ENCODE data around the gene MRFAP1L1. TPM values are rescaled to one million over a fixed set of nuclear protein-coding genes. Genes with fewer than 3 reads are reported as not detected.
A peak's percentile ranks its signal among the peaks of the same experiment; 100 is the strongest.
"Not testable (repeated sequence)": the region's sequence is repeated elsewhere in the genome, so short reads cannot be mapped to it uniquely, and the experiment has no call there.

Gene MRFAP1L1
- total and polyA plus RNA-seq, 5 donors, result 51.9 to 73.4 (median 54.3) TPM

DNA sequence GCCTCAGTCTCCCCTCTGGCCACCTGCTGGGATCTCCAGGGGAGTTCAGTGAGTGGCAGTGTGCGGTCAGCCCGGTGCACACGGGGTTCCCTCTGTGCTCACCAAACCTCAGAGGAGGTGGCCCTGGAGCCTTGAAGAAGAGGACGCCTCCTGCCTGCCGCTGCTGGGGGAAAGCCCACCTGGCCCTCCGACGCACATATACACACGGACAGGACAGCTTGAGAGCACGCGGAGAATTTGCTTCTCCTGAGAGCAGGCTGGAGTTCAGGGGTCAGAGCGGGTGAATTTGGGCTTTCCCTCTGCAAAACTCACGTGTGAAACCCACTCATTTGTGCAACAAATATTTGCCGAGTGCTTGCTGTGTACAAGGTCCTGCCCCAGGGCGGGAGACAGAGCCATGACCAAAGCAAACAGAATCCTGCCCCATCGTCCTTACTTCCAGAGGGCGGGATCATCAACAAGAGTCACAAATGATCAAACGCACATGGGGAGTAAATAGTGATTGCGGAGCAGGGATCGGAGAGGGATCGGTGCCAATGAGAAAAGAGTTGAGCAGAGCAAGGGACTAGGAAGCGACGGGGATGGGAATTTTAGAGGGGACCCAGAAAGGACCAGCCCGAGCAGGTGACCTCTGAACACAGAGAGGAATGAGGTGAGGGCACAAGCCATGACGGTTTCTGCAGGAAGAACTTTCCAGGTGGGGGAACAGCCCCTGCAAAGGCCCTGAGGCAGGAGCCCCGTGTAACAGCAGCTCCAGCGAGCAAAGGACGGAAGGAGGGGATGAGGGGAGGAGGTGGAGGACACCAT, 23.9 kb upstream of the MRFAP1L1 start:
- H3K4me3 ChIP-seq (ENCODE audit: low read length), result no peak overlapping the region
- intact Hi-C loops (cut with DNase I), result no loop called here
- DNase-seq, result no peak
- no peaks in the 10 kb centered on the region for H3K4me1 ChIP-seq (ENCODE audit: control insufficient read depth, insufficient read depth, low read length)
- H3K9me3 ChIP-seq (ENCODE audit: control insufficient read depth, low read length), result no peaks in the 10 kb centered on the region
- ATAC-seq, result peak in 1 of 2 donors; percentile 27
- no peak overlapping the region for H3K27ac ChIP-seq (ENCODE audit: low read length)
- H3K27me3 ChIP-seq (ENCODE audit: control insufficient read depth, insufficient read depth), result no peaks in the 10 kb centered on the region
- 87% methylated on average over 27 of the region's 27 CpGs for WGBS

DNA sequence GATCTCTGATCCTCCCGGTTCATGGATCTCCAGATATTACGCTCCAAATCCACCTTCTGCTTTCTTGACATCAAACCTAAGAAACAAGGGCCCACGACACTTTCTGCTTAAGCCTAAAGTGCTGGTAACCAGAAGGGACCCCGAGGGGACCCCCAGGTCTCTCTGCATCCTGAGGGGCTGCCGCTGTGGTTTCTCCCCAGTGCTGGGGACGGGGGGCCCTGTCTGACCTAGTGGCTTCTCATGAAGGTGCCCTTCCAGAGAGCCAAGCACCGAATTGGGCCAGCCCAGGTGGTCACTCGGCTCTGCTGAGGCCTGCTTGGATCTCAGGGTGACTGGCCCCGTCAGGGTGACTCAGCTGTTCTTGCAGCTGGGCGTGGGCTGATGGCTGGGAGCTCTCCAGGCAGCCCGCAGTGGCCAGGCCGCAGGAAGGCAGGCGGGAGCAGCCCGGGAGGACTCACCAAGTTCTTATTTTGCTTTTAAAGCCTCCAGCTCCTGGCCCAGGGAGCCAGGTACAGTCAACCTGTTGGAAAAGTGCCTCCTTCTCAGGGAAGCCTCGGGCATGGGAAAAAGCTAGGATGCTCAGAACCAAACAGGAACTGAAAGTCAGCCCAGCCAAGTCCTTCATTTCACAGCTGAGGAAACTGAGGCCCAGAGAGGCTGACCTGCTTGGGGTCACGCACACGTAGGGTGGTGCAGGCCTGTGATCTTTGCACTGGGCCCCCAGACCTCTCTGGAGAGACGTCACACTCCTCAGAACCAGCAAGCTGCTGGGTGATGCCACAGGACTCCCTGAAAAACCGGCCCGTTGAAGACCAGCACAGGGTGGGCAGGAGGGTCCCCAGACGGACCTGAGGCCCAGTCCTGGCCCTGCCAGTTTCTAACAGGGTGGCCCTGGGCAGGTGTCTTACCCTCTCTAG, 23.0 kb upstream of the MRFAP1L1 start:
- intact Hi-C loops (cut with DNase I), result no loop called here
- ATAC-seq, result peak; percentile 93 to 95
- peak; percentile 85 to 93 (median 91) for DNase-seq

GRCh38 chr4:6731780-6732179, 22.1 kb upstream of the MRFAP1L1 start:
- Histone ChIP-seq H3K4me3 (ENCODE audit: low read length) (no peak overlapping the region), H3K27ac (ENCODE audit: low read length) (no peak overlapping the region), H3K4me1 (ENCODE audit: control insufficient read depth, insufficient read depth, low read length) (no peaks in the 10 kb centered on the region), H3K27me3 (ENCODE audit: control insufficient read depth, insufficient read depth) (no peaks in the 10 kb centered on the region), H3K9me3 (ENCODE audit: control insufficient read depth, low read length) (no peaks in the 10 kb centered on the region)
- 96% methylated on average over 6 of the region's 6 CpGs for WGBS
- ATAC-seq (no peak), DNase-seq (no peak)
- intact Hi-C loops (cut with DNase I), result no loop called here

More for the DNA sequence above, 23.0 kb upstream of the MRFAP1L1 start:
- Histone ChIP-seq H3K27me3 (ENCODE audit: control insufficient read depth, insufficient read depth) (no peaks in the 10 kb centered on the region), H3K27ac (ENCODE audit: low read length) (peak overlapping the region; percentile 18), H3K9me3 (ENCODE audit: control insufficient read depth, low read length) (no peaks in the 10 kb centered on the region), H3K4me3 (ENCODE audit: low read length) (no peak overlapping the region), H3K4me1 (ENCODE audit: control insufficient read depth, insufficient read depth, low read length) (no peaks in the 10 kb centered on the region)
- 68% methylated on average over 21 of the region's 21 CpGs for WGBS

DNA sequence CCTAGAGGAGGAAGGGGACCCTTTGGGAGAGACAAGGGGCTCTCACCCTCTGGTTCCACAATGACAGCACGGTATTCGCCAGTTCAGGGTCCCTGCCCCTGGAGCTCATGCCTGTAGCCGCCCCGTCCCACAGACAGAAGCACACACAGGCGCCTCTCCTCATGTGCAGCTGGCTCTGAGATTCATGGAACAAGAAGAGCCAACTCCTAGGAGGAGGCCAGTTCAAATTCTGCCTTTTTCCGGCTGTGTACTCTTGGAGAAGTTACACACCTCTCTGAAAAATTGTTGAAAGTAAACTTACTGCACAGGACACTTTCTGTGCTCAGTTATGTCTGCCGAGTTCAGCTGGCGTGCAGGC, 21.6 kb upstream of the MRFAP1L1 start:
- DNase-seq, result peak in 1 of 3 donors; percentile 44
- Histone ChIP-seq H3K27me3 (ENCODE audit: control insufficient read depth, insufficient read depth) (no peaks in the 10 kb centered on the region), H3K27ac (ENCODE audit: low read length) (no peak overlapping the region), H3K9me3 (ENCODE audit: control insufficient read depth, low read length) (no peaks in the 10 kb centered on the region), H3K4me1 (ENCODE audit: control insufficient read depth, insufficient read depth, low read length) (no peaks in the 10 kb centered on the region), H3K4me3 (ENCODE audit: low read length) (no peak overlapping the region)
- no peak for ATAC-seq
- 91% methylated on average over 8 of the region's 8 CpGs for WGBS
- intact Hi-C loops (cut with DNase I), result no loop called here

- ATAC-seq, result no peak
- peak in 2 of 3 donors; percentile 62 to 80 for DNase-seq
- Histone ChIP-seq H3K9me3 (ENCODE audit: control insufficient read depth, low read length) (no peaks in the 10 kb centered on the region), H3K4me3 (ENCODE audit: low read length) (no peak overlapping the region), H3K27ac (ENCODE audit: low read length) (peak overlapping the region; percentile 32), H3K27me3 (ENCODE audit: control insufficient read depth, insufficient read depth) (no peaks in the 10 kb centered on the region), H3K4me1 (ENCODE audit: control insufficient read depth, insufficient read depth, low read length) (no peaks in the 10 kb centered on the region)
- intact Hi-C loops (cut with DNase I), result no loop called here
- 54% methylated on average over 20 of the region's 20 CpGs for WGBS
Observed at GRCh38 chr4:6730603-6731317, 21.1 kb upstream of the MRFAP1L1 start.

- ATAC-seq, result no peak
- Histone ChIP-seq H3K27me3 (ENCODE audit: control insufficient read depth, insufficient read depth) (no peaks in the 10 kb centered on the region), H3K4me3 (ENCODE audit: low read length) (no peak overlapping the region), H3K4me1 (ENCODE audit: control insufficient read depth, insufficient read depth, low read length) (no peaks in the 10 kb centered on the region), H3K27ac (ENCODE audit: low read length) (no peak overlapping the region), H3K9me3 (ENCODE audit: control insufficient read depth, low read length) (no peaks in the 10 kb centered on the region)
- DNase-seq, result no peak
- WGBS, result 78% methylated on average over 15 of the region's 15 CpGs
- intact Hi-C loops (cut with DNase I), result loop anchor here in 2 of 4 donors (10.0 kb wide), 2 partner anchors 56 to 346 kb away; partner anchors contain the start of gene KIAA0232 (in 1 of the 2)
Observed at GRCh38 chr4:6728320-6729029, 18.8 kb upstream of the MRFAP1L1 start.

DNA sequence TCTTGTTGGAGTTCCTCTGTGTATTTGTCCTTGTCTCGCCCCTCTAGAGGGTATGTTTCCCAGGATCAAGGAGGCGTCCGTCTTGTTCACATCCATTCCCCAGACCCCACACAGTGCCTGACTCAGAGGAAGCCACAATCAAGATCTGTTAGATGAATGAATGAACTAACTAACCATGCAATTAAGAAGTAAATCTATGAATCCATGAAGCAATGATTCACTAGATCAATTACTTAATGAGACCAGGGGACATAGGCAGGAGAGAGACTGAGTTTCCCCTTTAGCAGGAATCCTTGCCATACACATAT, 18.2 kb upstream of the MRFAP1L1 start:
- Histone ChIP-seq H3K27me3 (ENCODE audit: control insufficient read depth, insufficient read depth) (no peaks in the 10 kb centered on the region), H3K27ac (ENCODE audit: low read length) (no peak overlapping the region), H3K4me3 (ENCODE audit: low read length) (no peak overlapping the region), H3K9me3 (ENCODE audit: control insufficient read depth, low read length) (no peaks in the 10 kb centered on the region), H3K4me1 (ENCODE audit: control insufficient read depth, insufficient read depth, low read length) (no peaks in the 10 kb centered on the region)
- no peak for DNase-seq
- no peak for ATAC-seq
- 63% methylated on average over 3 of the region's 3 CpGs for WGBS
- intact Hi-C loops (cut with DNase I), result loop anchor here in 2 of 4 donors (10.0 kb wide), 2 partner anchors 57 to 347 kb away; partner anchors contain the start of gene KIAA0232 (in 1 of the 2)

- no peaks in the 10 kb centered on the region for H3K4me1 ChIP-seq (ENCODE audit: control insufficient read depth, insufficient read depth, low read length)
- intact Hi-C loops (cut with DNase I), result loop anchor here in 2 of 4 donors (10.0 kb wide), 2 partner anchors 57 to 347 kb away; partner anchors contain the start of gene KIAA0232 (in 1 of the 2)
- no peaks in the 10 kb centered on the region for H3K9me3 ChIP-seq (ENCODE audit: control insufficient read depth, low read length)
- WGBS, result 62% methylated on average over 31 of the region's 31 CpGs
- no peaks in the 10 kb centered on the region for H3K27me3 ChIP-seq (ENCODE audit: control insufficient read depth, insufficient read depth)
- DNase-seq, result peak; percentile 54 to 82 (median 78)
- ATAC-seq, result peak; percentile 25 to 45
- no peak overlapping the region for H3K4me3 ChIP-seq (ENCODE audit: low read length)
- H3K27ac ChIP-seq (ENCODE audit: low read length), result no peak overlapping the region
Observed at GRCh38 chr4:6727081-6727942, 17.6 kb upstream of the MRFAP1L1 start.

DNA sequence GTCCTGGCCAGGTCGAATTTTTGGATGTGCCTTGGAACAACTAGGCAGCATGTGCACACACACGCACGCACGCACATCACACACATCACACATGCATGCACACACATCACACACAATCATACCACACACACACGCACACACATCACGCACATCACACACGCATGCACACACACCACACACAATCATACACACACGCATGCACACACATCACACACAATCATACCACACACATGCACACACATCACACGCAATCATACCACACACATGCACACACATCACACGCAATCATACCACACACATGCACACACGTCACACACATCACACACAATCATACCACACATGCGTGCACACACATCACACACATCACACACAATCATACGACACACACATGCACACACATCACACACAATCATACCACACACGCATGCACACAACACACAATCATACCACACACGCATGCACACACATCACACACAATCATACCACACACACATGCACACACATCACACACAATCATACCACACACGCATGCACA, 15.8 kb upstream of the MRFAP1L1 start:
- H3K4me3 ChIP-seq (ENCODE audit: low read length), result not testable (repeated sequence)
- 94% methylated on average over 16 of the region's 16 CpGs for WGBS
- intact Hi-C loops (cut with DNase I), result loop anchor here in 2 of 4 donors (10.0 kb wide), 2 partner anchors 59 to 349 kb away; partner anchors contain the start of gene KIAA0232 (in 1 of the 2)

More for the DNA sequence above, 15.8 kb upstream of the MRFAP1L1 start:
- not testable (repeated sequence) for ATAC-seq; H3K9me3 ChIP-seq (ENCODE audit: control insufficient read depth, low read length); H3K4me1 ChIP-seq (ENCODE audit: control insufficient read depth, insufficient read depth, low read length); H3K27me3 ChIP-seq (ENCODE audit: control insufficient read depth, insufficient read depth); H3K27ac ChIP-seq (ENCODE audit: low read length); DNase-seq

All from right cardiac atrium (tissue), 5 donors.